MV-4-11 (cell line): ENCODE results near the gene TCF4.

Experiments used
- DNase-seq: peaks from one replicate; lab custom pipeline; 2025; lab: John Stamatoyannopoulos, UW

Gene TCF4

DNA sequence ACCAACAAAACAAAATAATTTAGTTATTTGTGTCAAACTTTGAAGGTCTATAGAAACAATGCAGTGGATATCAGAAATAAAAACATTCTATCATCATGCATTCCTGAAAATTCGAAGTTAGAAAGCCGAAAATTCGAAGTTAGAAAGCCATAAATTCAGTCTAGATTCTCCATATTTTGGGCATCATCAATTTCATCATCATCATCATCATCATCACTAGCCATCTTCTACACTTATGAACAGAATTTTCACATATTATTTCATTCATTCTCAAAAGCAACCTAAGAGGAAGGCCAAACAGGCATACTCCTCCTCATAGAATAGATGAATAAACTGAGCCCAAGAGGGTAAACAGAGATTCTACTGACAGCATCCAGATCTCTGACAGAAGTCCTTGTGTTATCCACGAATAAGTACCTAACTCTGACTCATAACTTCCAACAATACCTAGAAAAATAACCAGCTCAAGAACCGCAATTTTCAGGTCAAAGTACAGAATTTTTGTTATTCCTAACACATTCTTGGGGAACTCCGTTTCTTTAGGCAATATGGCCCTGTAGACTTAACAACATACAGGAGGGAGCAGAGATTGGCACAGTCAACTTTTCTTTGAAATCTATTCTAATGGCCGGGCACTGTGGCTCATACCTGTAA is 84.7 kb downstream of the TCF4 start:
- no peak for DNase-seq

DNA sequence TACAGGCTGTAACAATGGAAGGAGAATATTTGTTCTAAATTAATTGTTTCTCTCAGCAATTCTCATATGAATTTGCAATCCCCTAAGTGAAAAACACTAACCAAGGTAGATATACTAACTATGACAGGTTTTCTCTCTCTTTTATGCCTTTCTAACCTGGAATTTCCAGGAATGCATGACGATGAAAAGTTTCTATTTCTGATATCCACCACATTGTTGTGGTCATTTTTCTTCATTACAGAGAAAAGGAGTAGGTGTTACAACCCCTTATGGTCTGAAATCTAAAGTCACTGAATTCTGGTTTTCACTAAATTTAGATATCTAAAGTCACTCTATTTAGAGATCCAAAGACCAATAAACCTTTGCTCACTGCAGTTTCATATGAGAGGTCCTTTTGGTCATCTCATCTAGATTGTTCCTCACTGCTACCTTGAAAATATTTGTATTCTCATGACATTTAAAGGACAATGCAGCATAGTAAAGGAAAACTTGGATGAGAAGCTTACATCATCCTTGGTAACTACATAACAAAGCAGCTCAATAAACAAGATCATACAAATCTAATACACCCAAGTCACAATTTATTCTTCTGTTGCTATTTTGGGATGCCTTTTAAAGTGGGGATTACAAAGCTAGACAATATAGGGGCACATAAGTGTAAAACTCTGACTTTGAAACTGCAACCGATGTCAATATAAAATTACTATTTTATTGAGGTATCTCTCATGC is 85.8 kb downstream of the TCF4 start:
- DNase-seq: no peak

DNA sequence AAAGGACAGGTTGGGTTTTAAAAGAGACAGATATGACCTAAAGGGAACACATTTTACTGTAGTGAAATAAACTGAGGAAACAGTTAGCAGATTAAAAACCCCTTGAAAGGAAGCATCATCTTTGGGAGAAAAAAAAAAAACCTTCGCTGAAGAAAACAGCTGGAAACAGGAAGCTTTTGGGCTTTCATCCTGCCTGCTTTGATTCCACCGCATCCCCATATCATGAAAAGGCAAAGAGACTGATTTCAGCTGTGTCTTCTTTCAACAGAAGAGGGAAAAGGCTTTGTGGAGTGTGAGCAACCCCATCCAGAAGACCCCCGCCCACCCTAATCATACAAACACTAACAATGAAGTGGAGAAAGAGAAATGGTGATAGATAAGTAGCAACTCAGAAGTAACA is 86.4 kb downstream of the TCF4 start:
- no peak for DNase-seq

DNA sequence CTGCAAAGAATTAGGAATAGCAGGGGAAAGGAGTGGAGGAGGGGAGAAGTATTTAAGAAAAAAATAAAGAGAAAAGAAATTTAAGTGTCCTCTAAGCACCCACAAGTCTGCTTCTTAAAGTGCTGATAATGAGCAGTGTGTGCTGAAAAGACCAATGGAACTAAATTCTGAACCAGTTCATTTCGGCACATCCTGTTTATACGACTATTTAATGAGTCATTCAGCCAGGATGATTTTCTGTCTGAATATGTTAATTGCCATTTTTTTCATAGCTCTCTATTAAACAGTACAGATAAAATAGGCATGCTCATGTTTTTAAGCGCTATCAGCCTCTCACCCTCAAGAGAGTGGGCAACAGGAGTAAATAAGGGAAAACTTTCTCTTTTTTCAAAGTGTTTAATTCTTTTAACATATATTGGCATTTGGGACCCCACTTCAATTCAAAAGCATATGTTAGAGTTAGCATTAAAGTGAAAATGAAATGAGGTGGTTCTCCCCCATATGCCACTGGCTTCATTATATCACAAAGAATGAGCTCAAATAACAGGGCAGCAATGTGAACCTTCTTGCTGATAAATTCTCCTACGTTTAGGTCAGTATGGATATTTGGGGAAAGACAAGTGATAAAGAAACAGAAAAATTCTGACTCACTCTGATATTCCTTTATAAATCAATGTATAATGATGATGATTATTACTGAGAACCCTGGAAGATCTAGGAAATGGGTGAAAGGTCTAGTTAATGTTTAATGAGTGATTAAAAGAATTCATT is 87.5 kb downstream of the TCF4 start:
- DNase-seq: no peak

DNA sequence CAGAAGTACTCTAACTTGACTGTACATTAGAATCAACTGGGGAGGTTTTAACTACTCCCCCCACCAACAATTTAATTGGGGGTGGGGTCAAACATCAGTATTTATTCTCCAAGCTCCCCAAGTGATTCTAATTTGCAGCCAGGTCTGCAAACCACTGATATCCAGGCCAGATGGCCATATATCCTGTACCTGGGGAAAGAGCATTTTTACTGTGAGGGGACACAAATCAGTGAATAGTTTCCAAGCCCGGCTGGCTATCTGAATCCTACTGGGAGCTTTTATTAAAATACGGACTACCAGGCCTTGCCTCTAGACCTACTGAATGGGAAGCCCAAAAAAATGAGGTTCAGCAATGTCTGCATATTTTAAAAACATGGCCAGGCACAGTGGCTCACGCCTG is 88.5 kb downstream of the TCF4 start:
- no peak for DNase-seq

DNA sequence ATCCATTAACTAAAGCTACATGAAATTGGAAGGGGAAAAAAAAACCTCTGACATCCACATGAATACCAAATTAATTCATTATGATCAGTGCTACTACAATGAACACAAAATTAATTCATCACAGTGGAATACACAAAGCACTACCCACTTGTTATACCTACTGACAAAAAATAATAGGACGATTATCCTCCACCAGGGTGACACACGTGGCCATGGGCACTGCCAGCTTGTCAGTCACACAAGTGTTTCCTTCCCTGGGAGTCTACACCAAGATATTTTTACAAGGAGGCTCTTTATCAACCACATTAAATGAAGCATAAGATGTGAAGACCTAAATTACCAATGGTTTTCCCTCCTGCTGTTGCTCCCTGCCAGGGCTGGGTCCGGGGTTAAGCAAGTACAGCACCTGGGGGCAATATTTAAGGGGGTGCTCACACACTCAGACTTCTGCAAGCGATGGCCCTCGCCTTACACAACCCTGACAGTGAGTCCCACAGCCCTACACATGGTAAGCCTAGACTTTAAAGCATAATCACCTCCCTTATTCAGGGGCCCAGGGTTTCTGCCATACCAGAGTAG is 90.1 kb downstream of the TCF4 start:
- DNase-seq: no peak

DNA sequence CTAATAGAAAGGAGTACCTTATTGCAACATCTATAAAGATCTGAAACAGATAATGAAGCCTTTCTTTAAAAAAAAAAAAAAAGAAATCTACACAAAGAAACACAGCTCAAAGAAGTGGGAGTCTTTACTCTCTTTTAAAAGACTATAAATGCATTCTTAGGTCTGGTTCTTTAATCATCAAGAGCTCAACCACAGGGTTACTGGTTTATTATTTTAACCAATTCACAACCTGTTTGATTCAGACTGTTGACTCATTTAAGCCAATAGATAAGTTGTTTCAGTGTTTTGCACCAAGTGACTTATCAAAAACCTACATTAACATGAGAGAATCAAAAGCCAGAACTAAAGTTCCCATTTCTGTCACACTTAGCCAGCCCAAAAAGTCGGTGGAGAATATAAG is 93.1 kb downstream of the TCF4 start:
- no peak for DNase-seq

DNA sequence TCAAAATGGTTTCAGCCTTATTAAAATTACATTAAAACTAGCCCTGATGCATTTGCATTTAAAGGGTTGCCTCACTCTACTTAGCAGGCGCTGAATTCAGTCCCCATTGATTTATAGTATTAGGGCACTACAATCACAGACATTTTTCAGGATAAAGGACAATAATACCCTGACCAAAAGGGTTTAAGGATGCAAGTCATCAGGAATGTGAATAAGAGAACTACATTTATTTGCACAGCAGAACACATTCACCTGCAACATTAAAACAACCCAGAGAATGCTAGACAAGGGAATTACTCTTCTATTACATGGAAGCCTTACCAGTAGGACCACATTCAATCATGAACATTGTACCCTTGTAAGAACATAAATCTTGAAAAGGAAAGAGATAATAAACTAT is 93.6 kb downstream of the TCF4 start:
- no peak for DNase-seq

DNA sequence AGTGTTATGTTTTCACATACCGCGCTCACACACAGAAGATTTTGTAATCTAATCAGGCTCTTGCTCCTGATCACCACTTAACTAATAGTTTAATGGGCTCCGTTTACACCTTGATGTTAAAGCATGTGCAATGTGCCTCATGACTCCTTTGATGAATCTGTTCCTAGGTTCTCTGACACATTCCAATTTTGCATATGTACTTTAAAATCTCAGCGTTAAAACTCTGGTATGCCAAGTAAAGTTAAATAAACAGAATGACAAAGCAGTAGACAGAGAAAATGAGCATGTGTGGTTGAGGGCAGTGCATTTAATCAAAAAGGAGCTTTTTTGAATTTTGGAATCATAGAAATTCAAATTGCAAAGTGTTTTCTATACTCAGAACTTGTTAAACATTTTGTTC is 96.4 kb downstream of the TCF4 start:
- no peak for DNase-seq

DNA sequence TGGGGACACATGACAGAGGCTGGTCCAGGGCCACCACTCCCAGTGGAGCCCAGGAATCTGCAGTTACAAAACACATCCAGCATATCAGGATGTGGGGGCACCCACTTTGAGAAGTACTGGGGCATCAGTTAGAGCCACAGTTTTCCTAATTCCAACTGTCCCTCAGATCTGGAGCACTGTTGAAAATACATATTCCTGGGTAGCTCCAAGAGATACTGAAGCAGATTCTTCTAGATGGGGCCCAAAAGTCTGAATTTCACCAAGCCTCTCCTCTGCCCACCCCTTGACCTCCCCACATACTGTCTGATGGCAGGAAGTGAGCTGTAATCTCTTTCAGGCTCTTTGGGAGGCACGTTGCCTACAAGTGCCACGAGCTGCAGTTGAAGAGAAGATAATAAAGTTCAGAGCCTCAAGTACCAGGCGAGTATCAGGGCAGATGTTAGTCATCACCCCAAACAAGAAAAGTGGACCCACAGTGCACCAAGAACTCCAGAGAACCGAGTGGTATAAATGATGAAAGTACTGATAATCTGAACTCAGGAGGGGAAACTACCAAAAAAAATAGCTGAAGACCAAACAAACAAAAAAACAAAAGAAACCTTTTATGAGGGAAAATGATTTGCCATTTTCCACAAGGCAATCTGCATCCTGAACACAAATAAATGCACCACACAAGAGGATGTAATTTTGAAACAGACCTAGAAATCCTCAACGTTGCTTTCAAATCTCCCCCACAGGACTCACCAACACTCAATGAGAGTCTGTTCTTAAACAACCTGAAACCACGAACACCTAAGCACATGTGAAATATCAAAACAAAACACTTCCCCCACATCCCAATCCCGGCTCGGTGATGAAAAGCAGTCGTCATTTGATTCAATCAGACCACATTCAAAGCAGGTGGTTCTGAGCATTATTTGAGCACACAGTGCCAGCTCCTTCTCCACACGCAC is 98.7 kb downstream of the TCF4 start:
- no peak for DNase-seq

DNA sequence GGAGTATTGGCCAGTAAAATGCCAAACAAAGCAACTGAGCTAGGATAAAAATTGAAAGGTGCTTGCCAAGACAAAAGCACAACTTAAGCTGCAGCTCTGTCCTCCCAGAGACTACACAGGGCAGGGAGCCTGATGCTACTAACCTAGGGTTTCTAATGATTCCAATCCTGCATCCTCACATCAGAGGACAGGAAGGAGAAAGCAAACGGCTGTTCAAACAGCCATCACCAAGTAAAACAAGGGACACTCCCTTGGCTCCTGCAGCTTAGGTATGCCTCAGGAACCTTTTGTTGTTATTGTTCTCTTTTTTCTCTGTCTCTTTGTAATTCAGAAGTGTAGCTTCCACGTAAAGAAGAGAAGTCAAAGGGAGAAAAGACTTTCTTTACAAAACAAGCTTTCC is 99.5 kb downstream of the TCF4 start:
- DNase-seq: no peak

DNA sequence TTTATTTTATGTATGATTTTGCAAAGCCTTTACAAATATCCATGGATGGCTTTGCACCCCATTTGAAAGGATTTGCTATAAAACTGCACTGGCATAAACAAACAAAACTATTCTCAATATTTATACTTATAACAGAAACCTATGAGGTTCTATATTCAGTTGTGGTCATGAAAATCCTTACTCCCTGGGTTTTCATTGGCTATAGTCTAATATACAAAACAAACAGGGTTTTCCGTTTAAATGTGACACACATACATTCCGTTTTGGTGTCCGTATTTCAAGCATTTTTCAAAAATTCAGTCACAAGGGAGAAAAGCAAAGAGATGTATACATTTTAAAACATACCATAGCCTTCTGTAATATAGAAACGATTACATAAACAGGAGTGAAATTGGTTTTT is 100.0 kb downstream of the TCF4 start:
- DNase-seq: no peak

DNA sequence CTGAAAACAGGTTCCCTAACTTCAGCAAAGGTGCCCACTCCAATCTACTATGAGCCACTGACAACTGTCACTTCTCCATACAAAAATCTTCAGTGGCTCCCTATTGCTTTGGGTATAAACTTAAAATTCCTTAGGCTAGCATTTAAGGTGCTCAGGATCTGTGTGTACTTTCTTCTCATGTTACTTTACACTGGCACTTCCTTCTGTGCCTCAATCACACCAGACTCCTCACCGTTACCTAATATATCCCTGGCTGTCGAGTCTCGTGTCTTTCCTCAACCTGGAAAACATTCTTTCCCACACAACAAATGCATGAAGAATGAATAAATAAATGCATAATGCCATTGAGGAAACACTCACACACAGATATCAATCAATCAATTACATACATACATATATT is 101.1 kb downstream of the TCF4 start:
- no peak for DNase-seq

DNA sequence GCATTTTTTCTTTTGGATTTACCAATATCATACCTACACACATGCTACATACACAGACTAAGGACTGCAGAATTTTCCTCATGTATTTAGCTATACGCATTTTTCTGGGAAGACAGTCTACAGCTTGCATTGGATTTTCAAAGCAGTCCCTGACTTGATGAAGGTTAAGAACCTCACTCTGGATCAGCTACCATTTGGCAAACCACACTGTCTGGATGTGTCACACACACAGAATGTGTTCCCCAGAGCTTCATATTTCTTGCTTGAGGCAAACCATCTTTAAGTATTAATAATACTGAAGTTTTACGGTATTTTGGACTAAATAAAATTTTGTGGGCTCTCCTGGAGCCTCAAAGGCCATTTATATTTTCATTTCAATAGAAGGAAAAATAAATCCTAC is 102.3 kb downstream of the TCF4 start:
- DNase-seq: no peak

DNA sequence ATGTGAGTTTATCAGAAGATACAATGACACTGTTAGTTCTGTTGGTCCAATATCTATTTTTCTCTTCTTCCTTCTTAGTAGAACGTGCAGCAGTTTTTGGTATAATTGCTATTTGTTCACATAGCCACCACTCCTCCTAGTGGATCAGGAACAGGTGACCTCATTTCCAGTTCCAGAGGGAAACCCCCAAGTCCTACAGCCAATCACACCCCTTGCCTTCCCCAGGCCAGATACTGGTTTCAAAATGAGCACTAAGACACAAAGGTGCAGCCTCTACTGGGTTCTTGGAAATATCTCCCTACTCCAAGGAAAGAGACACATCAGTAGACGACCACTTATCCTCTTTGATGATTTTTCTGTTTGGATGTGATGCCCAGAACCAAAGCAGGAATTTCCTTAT is 103.2 kb downstream of the TCF4 start:
- no peak for DNase-seq

DNA sequence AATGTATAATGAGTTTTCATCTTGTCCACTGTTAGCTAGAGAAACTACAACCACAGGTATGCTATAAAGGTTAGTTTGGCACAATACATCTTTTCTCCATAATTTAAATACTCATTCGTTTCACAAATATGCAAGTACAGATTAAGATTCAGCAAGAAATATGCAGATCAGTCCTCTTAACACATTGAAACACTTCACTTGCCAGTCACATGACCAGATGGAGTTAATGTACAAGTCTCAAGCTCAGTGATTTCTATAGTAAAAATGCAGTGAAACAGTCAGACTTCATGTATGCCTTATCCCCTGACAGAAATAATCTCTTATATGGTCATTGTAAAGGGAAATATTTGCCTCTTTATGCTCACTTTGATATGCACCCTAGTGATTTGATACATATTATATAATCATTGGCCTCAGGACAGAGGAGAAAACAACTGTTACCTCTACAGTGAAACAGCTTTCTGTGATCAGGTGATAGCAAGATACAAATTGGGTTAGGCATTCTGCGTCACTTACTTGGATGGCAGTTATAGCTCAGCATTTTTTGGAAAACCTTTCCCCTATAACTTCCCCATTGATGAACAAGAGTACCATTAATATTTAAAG is 104.6 kb downstream of the TCF4 start:
- DNase-seq: no peak

DNA sequence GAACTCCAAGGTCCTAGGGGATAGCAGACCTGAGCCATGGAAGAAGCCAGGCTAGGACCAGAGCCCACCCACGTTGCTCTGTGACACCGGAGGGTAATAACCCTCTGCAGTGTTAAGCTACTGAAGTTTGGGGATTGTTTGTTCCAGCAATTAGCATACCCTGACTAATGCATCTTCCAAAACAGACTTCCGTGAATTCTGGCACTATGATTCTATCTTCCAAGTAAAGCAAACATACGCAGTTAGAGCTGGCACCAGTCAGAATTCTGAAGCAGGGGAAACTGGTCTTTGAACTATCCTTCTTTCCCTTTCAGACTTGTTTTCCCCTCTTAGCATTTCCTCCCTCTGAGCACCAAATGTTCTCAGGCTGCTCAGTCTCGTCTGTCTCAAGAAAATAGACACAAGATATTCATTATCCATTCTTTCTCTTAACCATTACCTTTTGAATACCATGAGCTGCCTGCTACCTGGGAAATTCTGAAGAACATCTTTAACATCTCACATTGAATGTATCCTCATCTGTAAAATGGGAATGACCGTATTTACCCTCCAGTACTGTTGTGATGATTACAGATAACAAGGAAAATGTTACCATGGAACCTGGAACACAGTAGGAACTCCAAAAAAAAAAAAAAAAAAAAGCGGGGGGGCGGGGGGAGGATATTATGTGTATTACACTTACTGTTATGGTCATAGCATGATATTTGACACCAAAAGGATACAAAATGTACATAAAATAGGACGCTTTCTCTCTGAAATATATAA is 108.2 kb downstream of the TCF4 start:
- DNase-seq: no peak

DNA sequence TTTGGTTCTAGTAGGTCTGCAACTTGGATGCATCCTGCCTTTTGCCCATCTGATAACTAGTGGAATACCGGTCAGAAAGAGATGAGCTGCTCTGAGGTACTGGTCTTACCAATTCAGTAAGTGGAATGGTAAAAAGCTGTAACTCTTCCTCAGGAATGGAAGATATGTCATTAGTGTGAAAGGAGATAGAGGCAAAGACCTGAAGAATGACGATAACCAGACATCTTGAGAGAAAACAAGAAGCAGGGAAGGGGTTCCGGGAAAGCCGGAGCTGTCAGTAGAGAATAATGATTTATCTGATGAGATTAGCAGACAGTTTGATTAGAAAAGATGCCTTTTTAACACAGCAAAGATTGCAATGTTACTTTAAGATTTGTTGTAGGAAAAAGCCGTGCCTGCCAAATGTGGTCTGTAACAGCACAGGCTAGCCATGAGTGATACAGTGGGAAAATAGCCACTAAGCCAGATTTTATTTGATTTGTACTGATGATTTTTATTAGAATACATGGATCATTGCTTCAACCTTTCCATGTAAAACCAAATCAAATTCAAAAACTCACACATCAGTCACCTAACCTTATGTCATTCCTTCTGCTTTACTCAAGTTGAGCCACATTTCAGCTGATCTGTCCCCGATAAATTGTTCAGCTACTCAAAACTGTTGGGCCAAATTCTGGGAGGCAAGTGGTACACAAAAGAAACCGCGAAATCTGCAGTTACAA is 110.0 kb downstream of the TCF4 start:
- DNase-seq: no peak

DNA sequence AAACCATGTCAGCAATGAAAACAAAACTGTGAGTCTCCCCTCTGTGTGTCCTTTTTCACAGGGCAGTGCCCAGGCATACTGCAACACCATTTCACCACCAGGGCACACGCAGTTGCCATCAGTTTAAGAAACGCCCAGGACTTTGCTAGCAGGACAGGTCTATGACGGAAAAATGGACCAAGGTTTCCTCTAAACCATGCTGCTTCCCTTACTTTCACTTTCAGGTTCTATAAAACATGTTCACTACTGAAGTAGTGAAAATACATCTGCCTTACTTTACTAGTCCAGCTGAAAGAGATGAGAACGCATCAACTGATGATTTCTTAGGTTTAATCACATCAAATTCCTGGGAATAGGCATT is 110.5 kb downstream of the TCF4 start:
- DNase-seq: peak; percentile 38

DNA sequence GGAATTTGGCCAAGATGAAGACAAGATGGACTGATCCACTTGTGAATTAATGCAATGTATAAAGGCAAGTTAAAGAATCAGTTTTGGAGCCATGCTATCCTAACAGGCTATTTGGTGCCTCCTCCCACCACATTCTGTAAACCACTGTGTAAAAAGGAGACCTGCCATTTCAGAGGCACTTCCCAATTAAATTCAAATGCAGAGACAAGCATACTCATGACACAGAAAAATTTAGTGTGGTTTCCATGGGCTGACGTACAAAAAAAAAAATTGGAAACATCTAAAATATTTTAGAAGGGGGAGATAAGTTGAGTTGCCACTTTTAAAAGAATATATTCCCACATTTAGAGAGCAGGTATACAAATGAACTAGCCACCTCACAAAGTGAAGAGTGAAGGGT is 112.1 kb downstream of the TCF4 start:
- no peak for DNase-seq
